CD14-positive monocyte (primary cell): Measurements from ENCODE around the gene TRA2A. TPM values are rescaled to one million over a fixed set of nuclear protein-coding genes. Genes with fewer than 3 reads are reported as not detected.

Experiments
- DNase-seq, 3 donors: peaks; one replicate each; pipeline ENCODE4 v3.0.0-alpha.2; 2011 to 2022
- H2AFZ ChIP-seq: 2 replicates; pipeline ENCODE4 v1.6.0; 2012; ENCODE audit warnings: mild to moderate bottlenecking, low read depth, low read length, inconsistent platforms; ENCODE audit not compliant: insufficient read depth, poor library complexity, severe bottlenecking
- H3K27ac ChIP-seq, 2 donors: 1 replicate in 1 of 2; 2 replicates in 1 of 2; pipeline ENCODE4 v1.5.1; 2012 to 2013; ENCODE audit warnings: low read length in 2 of 2, control low read depth in 1 of 2, inconsistent platforms in 1 of 2, low read depth in 1 of 2, mild to moderate bottlenecking in 1 of 2
- H3K27me3 ChIP-seq, 2 donors: one replicate each; pipeline versions ENCODE4 v1.6.0 to v1.6.1; 2011 to 2013; ENCODE audit warnings: low read length in 2 of 2; ENCODE audit not compliant: control insufficient read depth in 2 of 2, insufficient read depth in 2 of 2
- H3K36me3 ChIP-seq, 2 donors: replicated peaks in 1 of 2; 1 replicate in 1 of 2; 2 replicates in 1 of 2; pipeline versions ENCODE4 v1.5.1 to v1.6.1; 2012 to 2013; ENCODE audit warnings: low read length in 2 of 2, control low read depth in 1 of 2, inconsistent platforms in 1 of 2, mild to moderate bottlenecking in 1 of 2; ENCODE audit not compliant: insufficient read depth in 2 of 2, control insufficient read depth in 1 of 2
- H3K4me1 ChIP-seq, 2 donors: 1 replicate in 1 of 2; 2 replicates in 1 of 2; pipeline versions ENCODE4 v1.5.1 to v1.6.1; 2012 to 2013; ENCODE audit warnings: low read length in 2 of 2, control low read depth in 1 of 2, inconsistent platforms in 1 of 2, mild to moderate bottlenecking in 1 of 2, moderate library complexity in 1 of 2; ENCODE audit not compliant: insufficient read depth in 2 of 2, control insufficient read depth in 1 of 2
- H3K4me2 ChIP-seq: replicated peaks from 2 replicates; pipeline ENCODE3; 2012; ENCODE audit warnings: low read length, moderate library complexity, mild to moderate bottlenecking; ENCODE audit not compliant: poor library complexity, severe bottlenecking; ENCODE audit errors: extremely low read depth
- H3K4me3 ChIP-seq, 3 experiments: fragments of 200-600 bp in 1 of 3; sonication (generic) in 1 of 3; replicated peaks in 1 of 3; 1 replicate in 2 of 3; 2 replicates in 1 of 3; pipeline ENCODE4 v1.5.1; 2011 to 2013; ENCODE audit warnings: low read length in 3 of 3, mild to moderate bottlenecking in 3 of 3, control low read depth in 2 of 3, low read depth in 2 of 3, inconsistent platforms in 1 of 3, moderate library complexity in 1 of 3
- H3K79me2 ChIP-seq: 2 replicates; pipeline ENCODE4 v1.6.0; 2012; ENCODE audit warnings: mild to moderate bottlenecking, control low read depth, inconsistent platforms, low read length, moderate library complexity; ENCODE audit not compliant: insufficient read depth
- H3K9ac ChIP-seq: 2 replicates; pipeline ENCODE4 v1.6.0; 2017; ENCODE audit warnings: low read length, mild to moderate bottlenecking; ENCODE audit not compliant: insufficient read depth, poor library complexity, severe bottlenecking
- H3K9me3 ChIP-seq, 2 donors: replicated peaks in 1 of 2; 1 replicate in 1 of 2; 2 replicates in 1 of 2; pipeline versions ENCODE4 v1.5.1 to v1.6.1; 2012 to 2013; ENCODE audit warnings: low read length in 2 of 2, control low read depth in 1 of 2; ENCODE audit not compliant: control insufficient read depth in 1 of 2, insufficient read depth in 1 of 2
- H4K20me1 ChIP-seq: 2 replicates; pipeline ENCODE4 v1.6.0; 2012; ENCODE audit warnings: mild to moderate bottlenecking, low read length, control low read depth, moderate library complexity; ENCODE audit not compliant: insufficient read depth
- H3K27ac Mint-ChIP-seq, 7 donors: one replicate each; pipeline ENCODE4 v1.8.0; 2020; ENCODE audit warnings: mild to moderate bottlenecking in 7 of 7, mixed read lengths in 7 of 7, moderate library complexity in 6 of 7, inconsistent platforms in 2 of 7
- H3K27me3 Mint-ChIP-seq, 3 donors: one replicate each; pipeline ENCODE4 v1.8.0; 2021 to 2022; ENCODE audit warnings: low read depth in 3 of 3, mild to moderate bottlenecking in 3 of 3, mixed read lengths in 3 of 3, moderate library complexity in 3 of 3, inconsistent platforms in 1 of 3
- H3K36me3 Mint-ChIP-seq, 2 donors: one replicate each; pipeline ENCODE4 v1.8.0; 2020; ENCODE audit warnings: mixed read lengths in 2 of 2, inconsistent platforms in 1 of 2, mild to moderate bottlenecking in 1 of 2
- H3K4me1 Mint-ChIP-seq: one replicate; pipeline ENCODE4 v1.8.0; 2020; ENCODE audit warnings: mild to moderate bottlenecking, mixed read lengths
- H3K4me3 Mint-ChIP-seq, 2 donors: one replicate each; pipeline ENCODE4 v1.8.0; 2020; ENCODE audit warnings: mild to moderate bottlenecking in 2 of 2, mixed read lengths in 2 of 2, moderate library complexity in 1 of 2
- H3K9me3 Mint-ChIP-seq, 7 donors: one replicate each; pipeline ENCODE4 v1.8.0; 2020 to 2022; ENCODE audit warnings: mixed read lengths in 7 of 7, mild to moderate bottlenecking in 6 of 7, moderate library complexity in 6 of 7, inconsistent platforms in 2 of 7
- CTCF ChIP-seq: fragments of 200-600 bp; IDR thresholded peaks from one replicate; pipeline ENCODE4 v1.8.0; 2022; ENCODE audit warnings: antibody characterized with exemption, mild to moderate bottlenecking
- WGBS: methylation state at CpG from one replicate; pipeline ENCODE4 v1.1.5; 2013; ENCODE audit warnings: missing lambda C conversion rate; ENCODE audit not compliant: insufficient coverage; 5-methylcytosine and 5-hydroxymethylcytosine counted together
- intact Hi-C, 2 donors: fragments of 100-400 bp; cut with micrococcal nuclease; formaldehyde crosslinking; loops; one replicate each; pipeline versions ENCODE4 v1.15.0 to v1.15.1; 2023
- polyA plus RNA-seq, 3 donors: library from polyadenylated mRNA; depleted of rRNA in 1 of 3; unstranded in 2 of 3; stranded (reverse) in 1 of 3; fragments of 300-500 nt in 2 of 3; fragments of >200 nt in 1 of 3; fragmentation: Illumina TruSeq in 2 of 3; gene quantifications; 1 replicate in 2 of 3; 2 replicates in 1 of 3; pipeline ENCODE4 v1.2.3, GENCODE V29; 2012 to 2021

The TRA2A gene
- polyA plus RNA-seq, 3 donors: 31.2 to 92.8 (median 46.6) TPM

GRCh38 chr7:23477157-23477499 lies 54.7 kb downstream of the TRA2A start:
- H3K4me3 Mint-ChIP-seq: peak overlapping the region in 1 of 2 donors; percentile 69
- DNase-seq: no peak
- no peak overlapping the region for H3K4me2 ChIP-seq
- no peaks in the 10 kb centered on the region for H3K36me3 ChIP-seq
- TF ChIP-seq CTCF: no peak
- peaks cover 17 to 21% of the 10 kb centered on the region in 2 donors for H3K4me1 ChIP-seq
- H3K4me3 ChIP-seq: no peak overlapping the region
- H3K9me3 ChIP-seq: peaks cover 0 to 13% of the 10 kb centered on the region in 2 donors
- no CpG with 5 or more reads among the region's 1 CpG for WGBS
- peaks cover 0 to 20% (median 8%) of the 10 kb centered on the region in 7 donors for H3K9me3 Mint-ChIP-seq
- H3K27me3 ChIP-seq: peaks cover 73 to 84% of the 10 kb centered on the region in 2 donors
- no peak overlapping the region for H3K27ac Mint-ChIP-seq
- H2AFZ ChIP-seq: no peak overlapping the region
- H3K9ac ChIP-seq: no peak overlapping the region
- peaks cover 15% of the 10 kb centered on the region for H3K4me1 Mint-ChIP-seq
- H3K79me2 ChIP-seq: no peaks in the 10 kb centered on the region
- peaks cover 70 to 80% (median 77%) of the 10 kb centered on the region in 3 donors for H3K27me3 Mint-ChIP-seq
- no peak overlapping the region for H3K27ac ChIP-seq
- peaks cover 4 to 6% of the 10 kb centered on the region in 2 donors for H3K36me3 Mint-ChIP-seq
- intact Hi-C loops: loop anchor here in 1 of 2 donors (10.0 kb wide), 1 partner anchor 58 kb away; the partner anchor contains the start of gene TRA2A
- no peaks in the 10 kb centered on the region for H4K20me1 ChIP-seq

GRCh38 chr7:23476286-23477156 lies 55.3 kb downstream of the TRA2A start:
- no peak overlapping the region for H3K9ac ChIP-seq
- no peak overlapping the region for H3K27ac ChIP-seq
- no peak overlapping the region for H3K27ac Mint-ChIP-seq
- H3K27me3 ChIP-seq: peaks cover 75 to 91% of the 10 kb centered on the region in 2 donors
- H3K4me1 ChIP-seq: peaks cover 18 to 23% of the 10 kb centered on the region in 2 donors
- H3K4me3 ChIP-seq: no peak overlapping the region
- H3K36me3 ChIP-seq: no peaks in the 10 kb centered on the region
- H3K9me3 ChIP-seq: peaks cover 0 to 13% of the 10 kb centered on the region in 2 donors
- peaks cover 70 to 83% (median 77%) of the 10 kb centered on the region in 3 donors for H3K27me3 Mint-ChIP-seq
- peaks cover 18% of the 10 kb centered on the region for H3K4me1 Mint-ChIP-seq
- H3K4me2 ChIP-seq: no peak overlapping the region
- TF ChIP-seq CTCF: no peak
- no peak overlapping the region for H2AFZ ChIP-seq
- intact Hi-C loops: loop anchor here in 1 of 2 donors (10.0 kb wide), 1 partner anchor 58 kb away; the partner anchor contains the start of gene TRA2A
- H3K9me3 Mint-ChIP-seq: peaks cover 0 to 26% (median 12%) of the 10 kb centered on the region in 7 donors
- H3K36me3 Mint-ChIP-seq: peaks cover 4 to 10% of the 10 kb centered on the region in 2 donors
- peak overlapping the region in 1 of 2 donors; percentile 69 for H3K4me3 Mint-ChIP-seq
- DNase-seq: no peak
- H4K20me1 ChIP-seq: no peaks in the 10 kb centered on the region
- H3K79me2 ChIP-seq: no peaks in the 10 kb centered on the region
